ENCODE data around the gene CACTIN.

Gene CACTIN

GRCh38 chr19:3608079-3608641, 18.4 kb downstream of the CACTIN start:
- DNase-seq, result peak; percentile 39

- no peak for DNase-seq
Observed at GRCh38 chr19:3607303-3608078, 19.1 kb downstream of the CACTIN start.

GRCh38 chr19:3606690-3607289, 19.8 kb downstream of the CACTIN start, which contains the start of gene TBXA2R:
TBXA2R (minus strand) TSS chr19:3606875; CDS start chr19:3600634, 6,241 bp downstream.
- no peak for DNase-seq

GRCh38 chr19:3606174-3606689, 20.4 kb downstream of the CACTIN start:
- no peak for DNase-seq

GRCh38 chr19:3605770-3606169, 20.8 kb downstream of the CACTIN start:
- DNase-seq, result no peak

- DNase-seq, result no peak
Observed at GRCh38 chr19:3605361-3605760, 21.2 kb downstream of the CACTIN start.

- DNase-seq, result no peak
Observed at GRCh38 chr19:3604987-3605343, 21.6 kb downstream of the CACTIN start.

- DNase-seq, result no peak
Observed at GRCh38 chr19:3604227-3604986, 22.2 kb downstream of the CACTIN start.

- DNase-seq, result no peak
Observed at GRCh38 chr19:3603121-3603811, 23.3 kb downstream of the CACTIN start.

GRCh38 chr19:3601021-3601420, 25.6 kb downstream of the CACTIN start:
- no peak for DNase-seq

- no peak for DNase-seq
Observed at GRCh38 chr19:3599776-3600187, 26.8 kb downstream of the CACTIN start.

GRCh38 chr19:3595521-3596061, 31.0 kb downstream of the CACTIN start:
- DNase-seq, result no peak

GRCh38 chr19:3593156-3593555, 33.4 kb downstream of the CACTIN start:
- DNase-seq, result no peak

GRCh38 chr19:3591876-3592613, 34.5 kb downstream of the CACTIN start:
- no peak for DNase-seq

GRCh38 chr19:3590991-3591659, 35.5 kb downstream of the CACTIN start:
- no peak for DNase-seq

GRCh38 chr19:3589949-3590348, 36.6 kb downstream of the CACTIN start:
- DNase-seq, result no peak

GRCh38 chr19:3589439-3589838, 37.2 kb downstream of the CACTIN start:
- DNase-seq, result no peak

- DNase-seq, result no peak
Observed at GRCh38 chr19:3586707-3587346, 39.8 kb downstream of the CACTIN start.

- DNase-seq, result no peak
Observed at GRCh38 chr19:3586127-3586626, 40.4 kb downstream of the CACTIN start.
